Measurements from ENCODE around the gene FLT1.

The FLT1 gene

DNA sequence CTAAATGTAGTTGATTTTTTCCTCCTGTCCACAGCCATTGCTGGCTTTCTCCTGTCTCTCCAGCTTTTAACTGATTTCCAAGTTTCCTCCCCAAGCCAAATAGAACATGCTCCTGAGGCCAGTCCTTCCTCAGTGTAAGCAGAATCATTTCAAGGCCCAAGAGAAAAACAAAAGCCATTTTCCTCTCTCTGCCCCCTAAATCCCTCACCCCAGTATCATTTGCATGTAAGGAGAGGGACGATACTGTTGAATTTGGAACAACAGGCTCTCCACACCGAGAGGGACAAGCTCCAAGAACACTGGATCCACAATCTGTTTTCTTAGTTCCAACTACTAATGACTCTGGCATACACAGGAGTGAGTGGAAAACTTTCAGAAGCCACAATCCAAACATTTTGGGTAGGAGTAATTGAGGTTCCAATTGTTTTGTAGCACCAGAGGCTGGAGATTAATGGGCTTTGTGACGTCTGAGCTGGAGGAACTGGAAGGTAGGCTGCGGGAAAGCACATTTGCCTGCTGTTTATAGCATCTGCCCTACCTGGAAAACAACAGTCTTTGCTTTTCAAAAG lies 156.8 kb downstream of the FLT1 start:
- DNase-seq = no peak

DNA sequence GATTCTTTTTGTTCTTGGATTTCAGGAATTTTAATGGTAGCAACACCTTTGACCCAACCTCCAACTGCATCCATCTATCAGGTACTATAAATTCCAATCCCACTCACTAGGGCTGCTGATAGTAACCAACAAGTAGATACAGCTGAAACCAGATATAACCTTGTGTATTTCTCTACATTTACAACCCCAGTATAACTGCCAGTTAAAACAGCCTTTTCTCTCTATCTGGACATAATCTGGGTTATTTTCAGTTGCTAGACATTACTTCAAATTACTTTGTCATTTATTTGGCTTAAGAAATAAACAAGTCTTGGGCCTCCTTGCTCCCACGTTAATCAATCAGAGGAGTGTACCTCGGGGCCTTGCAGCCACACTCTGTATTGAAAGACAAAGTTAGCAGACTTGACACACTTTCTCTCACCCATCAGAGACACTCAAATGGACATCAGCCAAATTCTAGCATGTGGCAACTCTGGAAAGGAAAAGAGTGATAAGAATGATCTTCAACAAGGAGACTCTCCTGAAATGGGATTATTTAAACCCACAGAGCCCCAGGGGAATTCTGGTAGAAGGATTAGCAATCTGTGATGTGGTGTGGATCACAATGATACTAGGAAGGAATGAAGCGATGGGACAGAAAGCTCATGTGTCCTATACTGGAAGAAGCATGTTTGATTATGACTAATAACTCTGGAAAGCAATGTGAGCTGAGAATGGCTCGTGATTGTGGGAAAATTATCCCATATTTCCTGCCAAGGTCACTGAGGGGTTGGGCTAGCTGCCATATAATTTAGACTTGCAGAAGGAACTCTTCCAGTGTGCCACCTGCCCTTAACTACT lies 157.5 kb downstream of the FLT1 start:
- DNase-seq = no peak

DNA sequence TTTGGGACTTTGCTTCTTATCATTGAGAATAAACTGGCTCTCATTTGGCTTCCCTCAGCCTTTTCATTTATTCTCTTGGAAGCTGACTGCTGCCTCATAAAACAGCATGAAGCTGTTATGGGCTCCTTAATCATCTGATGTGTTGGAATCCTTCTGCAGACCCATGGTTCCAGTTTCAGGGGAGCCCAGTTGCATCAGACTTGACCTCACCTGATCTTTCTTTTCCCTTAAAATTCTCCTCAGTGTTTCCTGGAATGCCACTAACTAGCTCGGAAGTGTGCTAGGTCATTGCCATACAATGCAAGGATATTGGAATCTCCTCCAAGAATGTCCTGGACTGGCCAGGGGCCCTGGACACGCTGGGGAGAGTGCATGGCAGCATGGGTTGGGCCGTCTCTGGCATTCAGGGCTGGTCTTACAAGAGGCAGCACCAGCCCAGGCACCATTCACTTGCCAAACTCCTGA lies 158.7 kb downstream of the FLT1 start:
- DNase-seq = no peak

DNA sequence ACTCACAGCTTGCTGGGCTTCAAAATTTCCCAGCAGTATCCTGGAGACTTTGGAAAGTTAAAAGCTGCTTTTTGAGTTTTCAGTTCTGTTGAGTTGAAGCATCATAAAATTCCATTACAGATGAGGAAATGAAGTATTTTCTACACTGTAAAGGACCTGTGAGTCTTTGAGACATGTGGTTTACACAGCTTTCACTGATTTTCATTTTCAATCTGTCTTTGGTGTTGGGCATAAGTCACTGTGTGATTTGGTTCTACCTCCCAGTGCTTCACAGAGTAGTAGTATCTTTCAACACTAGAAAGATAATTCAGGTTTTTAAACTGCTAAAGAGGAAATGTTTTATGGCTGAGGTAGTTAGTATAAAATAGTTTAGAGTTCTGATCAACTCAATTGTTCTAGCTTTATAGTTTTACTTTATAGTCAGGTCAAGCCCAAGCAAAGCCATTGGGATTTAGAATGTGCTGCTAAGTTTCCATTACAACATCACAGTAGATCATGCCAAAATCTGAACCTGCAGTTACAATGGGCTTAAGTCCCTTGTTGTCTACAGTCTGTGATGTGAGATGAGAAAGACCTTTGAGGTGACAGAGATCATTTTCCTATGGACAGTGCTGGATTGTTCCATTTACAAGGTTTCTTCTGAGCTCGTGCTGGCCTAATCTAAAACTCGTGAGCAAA lies 161.6 kb downstream of the FLT1 start:
- no peak for DNase-seq

DNA sequence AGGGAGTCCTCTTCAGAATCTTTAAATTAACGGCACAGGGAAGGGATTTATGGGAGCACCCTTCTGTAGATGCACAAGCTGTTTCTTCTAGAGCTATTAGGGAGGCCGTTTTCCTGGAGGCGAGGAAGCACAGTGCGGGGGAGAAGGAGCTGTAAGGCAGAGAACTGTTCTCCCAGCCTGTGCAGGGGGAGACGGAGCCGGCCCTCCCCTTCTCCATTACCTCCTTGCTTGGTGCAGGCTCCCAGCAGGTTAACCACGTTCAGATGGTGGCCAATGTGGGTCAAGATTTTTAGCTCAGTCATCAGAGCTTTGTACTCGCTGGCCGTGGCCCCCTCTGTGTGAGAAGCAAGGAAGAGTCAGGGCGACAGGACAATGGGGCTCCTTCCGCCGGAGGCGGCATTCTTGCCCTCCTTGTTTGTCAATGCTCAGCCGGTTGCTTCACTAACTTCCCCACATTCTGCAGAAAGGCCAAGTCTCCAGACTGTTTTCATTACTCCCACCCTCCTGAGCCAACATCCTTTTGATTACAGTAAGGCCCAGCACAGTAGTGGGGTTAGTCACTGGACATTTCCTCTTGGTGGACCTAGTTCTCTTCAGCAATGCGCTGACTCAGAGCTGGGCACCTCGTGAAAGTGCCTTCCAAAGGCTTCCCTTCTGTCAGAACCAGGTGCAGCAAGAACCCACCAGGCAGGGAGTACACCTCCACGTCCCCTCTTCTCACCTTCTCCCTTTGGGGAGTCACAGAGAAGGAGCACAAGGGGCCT lies 165.4 kb downstream of the FLT1 start:
- peak; percentile 15 for DNase-seq

DNA sequence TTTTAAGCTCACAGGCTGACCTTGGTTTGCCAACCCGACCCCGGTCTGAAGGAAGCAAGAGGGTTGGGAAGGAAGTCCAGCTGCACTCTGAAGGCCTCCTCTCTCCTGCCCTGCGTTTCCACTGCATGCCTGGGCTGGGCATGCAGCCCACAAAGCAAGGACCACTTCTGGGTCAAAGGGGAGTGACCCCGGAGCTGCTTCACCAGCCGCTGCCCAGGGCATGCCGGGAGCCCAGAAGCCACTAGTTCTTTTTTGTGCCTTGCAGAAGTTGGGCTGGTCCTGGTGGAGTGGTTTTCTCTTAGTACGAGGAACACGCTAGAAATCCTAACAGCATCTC lies 166.7 kb downstream of the FLT1 start:
- no peak for DNase-seq

DNA sequence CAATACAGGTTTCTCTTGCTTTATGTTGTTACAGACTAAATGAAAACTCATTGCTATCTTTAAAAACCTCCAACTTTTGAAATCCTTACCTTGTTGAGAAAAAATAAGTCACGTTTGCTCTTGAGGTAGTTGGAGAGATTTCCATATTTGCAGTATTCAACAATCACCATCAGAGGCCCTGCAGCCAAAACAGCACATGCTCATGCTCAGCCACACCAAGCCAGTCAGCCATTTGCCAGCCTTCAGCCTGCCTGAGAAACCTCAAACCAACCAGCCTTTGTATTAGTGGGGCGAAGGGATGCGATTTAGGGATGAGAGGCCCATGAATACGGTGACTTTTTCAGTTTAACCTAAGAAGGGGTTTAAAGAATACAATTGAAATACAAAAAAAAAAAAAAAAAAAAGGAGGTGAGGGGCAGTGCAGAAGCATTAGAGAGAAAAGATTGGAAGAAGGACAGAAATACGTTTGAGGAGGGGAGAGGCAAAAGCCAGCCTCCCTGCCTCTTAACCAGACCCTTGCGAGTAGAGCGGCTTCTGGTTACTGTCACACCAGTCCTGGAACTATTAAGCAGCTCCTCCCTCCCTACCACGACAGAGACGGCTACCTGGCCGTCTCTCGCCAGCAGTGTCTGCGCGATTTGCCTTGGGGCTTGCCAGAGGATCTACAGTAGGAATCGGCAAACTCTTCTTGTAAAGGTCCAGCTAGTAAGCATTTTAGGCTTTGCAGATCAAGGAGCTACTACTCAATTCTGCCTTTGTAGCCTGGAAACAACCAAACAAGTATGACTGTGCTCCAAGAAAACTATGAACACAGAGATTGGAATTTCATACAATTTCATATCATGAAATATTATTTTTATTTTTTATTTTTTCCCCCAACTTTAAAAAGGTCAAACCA lies 167.3 kb downstream of the FLT1 start:
- no peak for DNase-seq

DNA sequence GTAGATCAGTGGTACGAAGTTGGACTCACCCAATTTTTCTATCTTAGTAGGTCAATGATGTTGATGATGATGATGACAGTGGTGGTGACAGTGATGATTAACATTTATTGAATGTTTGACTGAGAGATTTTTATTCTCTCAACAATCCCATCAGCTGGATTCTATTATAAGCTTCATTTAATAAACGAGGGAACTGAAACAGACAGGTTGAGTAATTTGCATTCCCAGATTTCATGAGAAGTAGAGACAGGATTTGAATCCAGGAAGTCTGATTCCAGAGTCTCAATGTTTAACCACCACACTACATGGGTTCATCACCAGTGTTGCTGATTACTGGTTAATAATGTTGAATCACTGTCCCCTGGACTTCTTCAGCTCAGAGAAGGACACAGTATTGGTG lies 168.9 kb downstream of the FLT1 start:
- no peak for DNase-seq

DNA sequence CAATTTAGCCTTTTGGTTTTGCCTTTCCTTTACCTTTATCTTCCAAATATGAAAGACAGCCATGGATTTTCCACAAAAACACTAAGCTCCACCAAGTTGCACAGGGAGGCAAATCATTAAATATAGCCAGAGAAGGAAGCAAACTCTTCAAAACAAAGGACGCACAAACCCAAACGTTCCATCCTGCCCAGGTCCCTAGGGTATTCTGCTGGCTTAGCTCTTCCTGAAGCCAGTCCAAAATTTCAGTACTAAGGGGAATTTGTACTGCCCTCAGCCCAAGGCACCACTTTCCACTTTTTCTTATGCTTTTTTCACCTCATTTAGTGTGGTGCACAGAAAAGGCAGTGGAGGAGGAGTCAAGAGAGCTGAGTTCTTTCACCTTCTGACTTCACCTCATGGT lies 169.9 kb downstream of the FLT1 start:
- DNase-seq = no peak

DNA sequence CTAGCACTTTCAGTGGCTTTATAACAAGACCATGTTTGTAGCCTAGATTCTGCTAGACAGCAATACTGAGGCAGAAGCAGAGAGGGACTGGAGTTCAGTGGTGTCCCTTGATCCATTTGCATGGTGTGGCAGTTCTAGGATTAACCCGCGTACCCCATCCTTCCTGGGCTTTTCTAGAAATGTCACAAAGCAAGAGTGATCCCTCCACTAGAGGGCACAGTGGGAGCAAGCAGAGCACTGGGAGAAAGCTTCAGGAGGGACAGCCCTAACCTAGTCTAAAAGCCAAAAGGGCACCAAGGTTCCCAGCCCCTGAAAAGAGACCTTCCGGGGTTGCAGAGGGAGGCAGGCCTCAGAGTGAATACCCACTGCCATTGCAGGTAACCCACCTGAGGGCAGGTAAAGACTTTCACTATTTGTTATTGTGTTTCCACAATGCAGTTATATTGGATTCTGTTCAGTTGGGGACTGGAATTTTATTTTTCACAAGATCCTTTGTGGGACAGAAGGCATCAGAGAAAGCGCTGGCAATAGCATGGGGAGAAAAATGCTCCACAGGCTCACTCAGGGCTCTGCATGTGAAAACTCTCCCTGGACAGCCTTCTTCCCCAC lies 170.6 kb downstream of the FLT1 start:
- DNase-seq = peak; percentile 70

DNA sequence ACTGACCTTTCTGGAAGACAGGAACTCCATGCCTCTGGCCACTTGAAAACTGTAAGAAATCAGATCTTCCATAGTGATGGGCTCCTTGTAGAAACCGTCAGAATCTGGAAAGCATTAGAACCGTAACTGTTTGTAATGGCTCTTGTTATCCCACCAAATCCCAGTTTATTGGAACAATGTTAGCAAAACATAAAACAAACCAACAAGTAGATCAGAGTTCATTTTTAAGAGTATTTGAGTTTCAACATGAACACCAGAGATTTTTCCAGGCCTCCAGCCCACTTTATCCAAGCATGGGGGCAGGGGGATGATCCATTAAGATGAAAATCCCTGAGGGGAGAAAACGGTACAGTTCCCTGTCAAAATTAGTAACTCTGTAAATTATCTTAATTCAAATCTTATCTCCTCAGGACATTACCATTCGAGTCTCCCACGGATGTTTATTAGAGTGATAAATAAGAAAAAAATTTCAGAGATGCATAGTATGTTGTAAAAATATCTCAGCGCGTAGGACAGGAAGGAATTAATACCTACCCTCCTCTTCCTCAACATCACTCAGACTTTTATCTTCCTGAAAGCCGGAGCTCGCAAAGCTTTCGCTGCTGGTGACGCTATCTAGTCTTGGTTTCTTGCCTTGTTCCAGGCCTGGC lies 172.5 kb downstream of the FLT1 start:
- no peak for DNase-seq

DNA sequence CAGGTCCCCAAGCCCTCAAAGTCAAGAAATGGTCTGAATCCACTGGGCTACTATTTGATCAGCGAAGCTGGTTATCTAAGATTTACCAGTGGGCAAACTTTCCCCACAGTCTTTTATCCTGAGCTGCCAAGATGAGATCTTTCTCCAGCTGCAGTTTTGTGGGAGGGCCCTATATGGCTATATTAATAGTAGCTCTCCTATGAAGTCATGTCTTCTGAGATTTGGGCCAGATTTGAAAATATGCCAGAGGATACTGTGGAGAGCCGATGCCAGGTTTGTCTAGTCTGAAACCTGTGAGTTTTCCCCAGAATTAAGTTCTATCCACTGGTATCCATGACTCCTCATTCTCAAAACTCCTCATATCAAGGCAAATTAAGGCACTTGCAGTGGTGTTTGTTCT lies 173.2 kb downstream of the FLT1 start:
- DNase-seq = no peak

DNA sequence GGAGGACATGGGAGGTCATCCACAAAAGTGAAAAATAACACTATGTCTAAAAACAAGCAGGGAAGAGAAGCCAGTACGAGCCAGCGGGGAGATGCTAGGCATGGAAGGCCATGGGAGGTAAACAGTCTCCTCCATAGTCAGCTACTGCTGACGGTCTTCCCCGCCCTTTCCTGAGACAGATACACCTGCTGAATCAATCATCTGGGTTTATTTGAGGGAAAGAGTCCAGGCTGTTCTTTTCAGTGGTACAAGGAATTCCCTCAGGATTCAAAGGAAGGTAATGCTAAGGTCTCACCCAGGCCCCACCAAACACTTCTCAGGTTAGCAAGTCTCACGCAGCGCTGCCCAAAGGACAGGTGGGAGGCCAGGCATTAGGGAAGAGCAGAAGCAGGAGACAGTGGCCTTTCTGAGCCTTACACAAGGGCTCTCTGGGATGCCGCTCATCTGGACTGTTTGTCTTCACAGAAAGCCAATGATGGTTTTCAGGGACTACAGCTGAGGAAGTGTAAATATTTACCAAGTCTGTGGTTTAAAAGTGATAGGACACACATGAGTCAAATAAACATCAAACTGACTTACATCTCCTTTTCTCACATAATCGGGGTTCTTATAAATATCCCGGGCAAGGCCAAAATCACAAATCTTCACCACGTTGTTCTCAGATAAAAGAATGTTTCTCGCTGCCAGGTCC lies 173.9 kb downstream of the FLT1 start:
- no peak for DNase-seq

DNA sequence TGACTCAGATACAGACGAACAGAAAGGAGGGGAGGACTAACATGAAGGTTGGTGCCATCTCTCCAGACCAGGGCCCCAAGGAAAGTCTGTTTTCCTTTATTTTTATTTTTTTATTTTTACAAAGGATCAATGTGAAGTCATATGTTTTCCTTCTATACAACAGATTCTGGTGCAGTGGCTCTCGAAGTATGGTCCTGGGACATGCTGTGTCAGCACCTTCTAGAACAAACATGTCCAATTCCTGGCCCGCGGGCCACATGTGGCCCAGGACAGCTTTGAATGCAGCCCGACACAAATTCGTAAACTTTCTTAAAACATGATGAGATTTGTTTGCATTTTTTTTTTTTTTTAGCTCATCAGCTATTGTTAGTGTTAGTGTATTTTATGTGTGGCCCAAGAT lies 174.7 kb downstream of the FLT1 start:
- DNase-seq = no peak

DNA sequence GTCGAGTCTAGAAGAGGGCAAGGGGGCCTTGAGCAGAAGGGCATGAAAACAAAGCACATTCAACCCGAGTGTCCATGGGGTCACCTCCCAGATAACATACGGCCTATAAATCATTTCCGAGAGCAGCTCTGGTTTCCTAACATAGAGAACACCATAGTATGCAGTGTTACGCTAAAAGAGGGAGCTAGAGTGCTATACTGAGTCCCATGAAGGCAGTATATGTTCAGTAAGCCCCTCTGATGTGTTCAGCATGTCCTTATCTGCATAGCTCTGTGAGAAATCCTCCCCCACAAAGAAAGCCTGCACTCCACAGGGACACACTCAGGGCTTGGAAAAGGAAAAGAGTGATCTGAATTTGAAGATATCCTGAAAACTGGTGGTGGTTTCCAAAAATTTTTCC lies 175.4 kb downstream of the FLT1 start:
- no peak for DNase-seq

DNA sequence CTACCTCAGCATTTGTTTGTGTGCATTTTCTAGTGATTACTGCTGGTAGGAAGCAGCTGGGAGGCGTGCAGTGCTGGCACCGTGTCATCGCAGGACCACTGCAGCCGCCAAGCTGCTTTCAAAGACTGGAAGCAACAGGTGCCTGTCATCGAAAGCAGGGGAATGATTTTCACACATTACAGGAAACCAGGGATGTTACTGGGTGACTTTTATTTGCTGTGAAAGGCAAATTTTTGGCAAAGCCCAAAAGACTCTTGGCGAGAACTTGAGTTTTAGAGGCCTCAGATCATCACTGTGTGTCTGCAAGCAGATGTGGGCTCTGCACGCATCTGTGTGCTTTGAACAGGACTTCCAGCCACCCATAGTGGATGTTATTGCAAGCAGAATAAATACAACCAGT lies 176.4 kb downstream of the FLT1 start:
- no peak for DNase-seq

DNA sequence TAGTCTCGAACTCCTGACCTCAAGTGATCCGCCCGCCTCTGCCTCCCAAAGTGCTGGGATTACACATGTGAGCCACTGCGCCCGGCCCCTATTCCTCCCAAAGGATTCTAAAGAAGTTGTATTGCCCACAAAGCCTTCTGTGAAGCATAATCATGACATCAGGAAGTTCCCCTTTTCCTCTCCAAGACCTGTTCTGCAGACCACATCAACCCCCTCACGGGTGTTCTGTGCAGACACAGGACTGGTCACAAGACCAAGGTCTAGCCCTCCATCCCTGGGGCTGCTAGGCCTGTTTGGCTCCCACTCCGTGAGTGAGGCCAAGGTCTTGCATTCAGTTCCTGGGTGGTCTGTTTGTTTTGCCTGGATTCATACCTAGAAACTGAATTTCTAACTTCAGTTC lies 178.1 kb downstream of the FLT1 start:
- no peak for DNase-seq

DNA sequence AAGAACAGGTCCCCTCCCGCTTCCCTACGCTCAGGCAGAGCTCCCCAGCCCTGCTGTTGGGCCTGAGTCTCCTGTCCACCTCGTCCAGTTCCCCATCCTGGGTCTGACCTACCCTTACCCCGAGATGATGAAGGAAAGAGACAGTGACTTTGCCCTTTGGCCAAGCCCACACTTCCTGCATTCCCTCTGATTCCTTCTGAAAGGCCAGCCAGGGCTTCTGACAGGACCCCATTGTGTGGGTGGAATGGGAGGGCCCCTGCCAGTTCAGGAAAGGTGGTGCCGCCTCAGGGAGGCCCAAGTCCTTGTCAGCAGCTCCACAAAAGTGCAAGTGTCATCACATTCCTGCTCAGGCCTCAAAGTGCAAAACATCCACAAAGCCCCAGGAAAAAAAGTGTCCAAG lies 178.8 kb downstream of the FLT1 start:
- peak; percentile 28 for DNase-seq

DNA sequence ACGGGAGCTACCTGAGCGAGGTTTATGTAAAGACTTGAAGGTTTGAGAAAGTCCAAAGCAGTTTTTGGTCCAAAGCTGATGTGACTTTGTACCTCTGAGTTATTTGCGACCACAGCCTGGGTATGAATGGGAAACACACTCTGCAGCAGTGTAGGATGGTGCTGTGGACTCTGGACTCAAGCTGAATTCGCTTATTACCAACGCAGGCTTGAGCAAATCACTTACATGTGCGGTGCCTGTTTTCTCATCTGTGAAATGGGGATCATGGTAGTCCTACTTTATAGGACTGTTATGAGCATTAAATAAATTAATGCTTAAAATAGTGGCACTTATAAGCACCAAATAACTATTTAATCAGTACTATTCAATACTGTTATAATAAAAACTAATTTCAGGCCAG lies 180.0 kb downstream of the FLT1 start:
- DNase-seq = no peak

DNA sequence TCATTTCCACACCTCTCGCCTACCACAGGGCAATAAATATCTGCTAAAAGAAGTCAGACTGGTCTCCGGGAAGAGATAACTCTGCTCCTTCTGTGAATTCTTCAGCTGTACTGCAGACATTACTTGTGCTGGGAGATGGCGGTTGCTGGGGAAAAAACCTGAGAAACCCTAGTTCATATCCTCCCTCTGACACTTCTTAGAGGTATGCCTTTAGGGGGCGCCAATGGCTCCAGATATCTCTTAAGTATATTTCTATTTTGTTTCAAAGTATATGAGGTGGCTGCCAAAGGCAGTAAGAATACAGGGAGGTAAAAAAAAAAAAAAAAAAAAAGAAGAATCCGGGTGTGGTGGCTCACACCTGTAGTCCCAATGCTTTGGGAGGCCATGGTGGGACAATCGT lies 181.3 kb downstream of the FLT1 start:
- no peak for DNase-seq

DNA sequence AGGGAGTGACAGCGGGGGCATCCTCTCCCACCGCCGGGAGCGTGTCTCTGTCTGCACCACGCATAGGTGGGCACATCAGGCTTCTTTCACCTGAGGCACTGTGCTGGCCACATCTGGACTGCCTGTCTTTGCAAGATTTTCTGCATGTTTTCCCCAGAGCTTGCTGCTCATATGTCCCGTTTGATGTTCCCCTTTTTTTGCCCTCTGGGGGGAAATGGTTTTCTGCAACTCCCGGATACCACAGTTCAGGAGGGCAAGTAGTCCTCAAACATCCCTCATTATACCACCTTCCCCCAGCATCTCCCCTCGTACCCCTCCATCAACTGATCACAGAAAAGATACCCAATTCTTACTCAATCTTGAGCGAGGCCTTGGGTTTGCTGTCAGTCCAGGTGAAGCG lies 188.6 kb downstream of the FLT1 start:
- no peak for DNase-seq
